Fibroblast of lung (primary cell): ENCODE measurements around the gene EVI5. TPM values are rescaled to one million over a fixed set of nuclear protein-coding genes. Genes with fewer than 3 reads are reported as not detected.
"Not testable (repeated sequence)": the region's sequence is repeated elsewhere in the genome, so short reads cannot be mapped to it uniquely, and the experiment has no call there.

Experiments
- DNase-seq, 2 donors: peaks; one replicate each; pipeline versions ENCODE4 v3.0.0 to v3.0.0-alpha.2; 2010; ENCODE audit warnings: low read depth in 2 of 2
- H2AFZ ChIP-seq: 2 replicates; pipeline ENCODE4 v1.5.1; 2012; ENCODE audit warnings: low read length, control low read depth, inconsistent platforms
- H3K27ac ChIP-seq: 2 replicates; pipeline ENCODE4 v1.5.1; 2011; ENCODE audit warnings: low read length, control low read depth; ENCODE audit not compliant: insufficient read depth
- H3K27me3 ChIP-seq: 2 replicates; pipeline ENCODE4 v1.5.1; 2011; ENCODE audit warnings: mild to moderate bottlenecking, low read length; ENCODE audit not compliant: control insufficient read depth, insufficient read depth
- H3K36me3 ChIP-seq: 2 replicates; pipeline ENCODE4 v1.5.1; 2011; ENCODE audit warnings: low read length; ENCODE audit not compliant: control insufficient read depth, insufficient read depth
- H3K4me1 ChIP-seq: 2 replicates; pipeline ENCODE4 v1.5.1; 2011; ENCODE audit warnings: low read length; ENCODE audit not compliant: control insufficient read depth, insufficient read depth; ENCODE audit errors: extremely low read depth
- H3K4me2 ChIP-seq: 2 replicates; pipeline ENCODE4 v1.5.1; 2011; ENCODE audit warnings: low read length, control low read depth; ENCODE audit not compliant: insufficient read depth; ENCODE audit errors: extremely low read depth
- H3K4me3 ChIP-seq, 4 experiments: fragments of 200-600 bp in 1 of 4; sonication (generic) in 1 of 4; replicated peaks in 1 of 4; 2 replicates each; pipeline ENCODE4 v1.5.1; 2011 to 2016; ENCODE audit warnings: low read length in 4 of 4, low read depth in 3 of 4, mild to moderate bottlenecking in 3 of 4, control low read depth in 2 of 4, inconsistent platforms in 1 of 4, mixed read lengths in 1 of 4; ENCODE audit not compliant: insufficient read depth in 1 of 4; ENCODE audit errors: control extremely low read depth in 1 of 4
- H3K79me2 ChIP-seq: 2 replicates; pipeline ENCODE4 v1.5.1; 2012; ENCODE audit warnings: mild to moderate bottlenecking, low read length, inconsistent platforms; ENCODE audit not compliant: control insufficient read depth, insufficient read depth
- H3K9ac ChIP-seq: 2 replicates; pipeline ENCODE4 v1.5.1; 2011; ENCODE audit warnings: mild to moderate bottlenecking, low read length, control low read depth; ENCODE audit not compliant: insufficient read depth
- H3K9me3 ChIP-seq: 2 replicates; pipeline ENCODE4 v1.5.1; 2012; ENCODE audit warnings: low read depth, low read length; ENCODE audit not compliant: control insufficient read depth, insufficient read depth
- H4K20me1 ChIP-seq: 2 replicates; pipeline ENCODE4 v1.5.1; 2011; ENCODE audit warnings: low read length; ENCODE audit not compliant: control insufficient read depth, insufficient read depth; ENCODE audit errors: extremely low read depth
- CTCF ChIP-seq, 2 donors: IDR thresholded peaks in 1 of 2; conservative IDR thresholded peaks in 1 of 2; 1 replicate in 1 of 2; 2 replicates in 1 of 2; pipeline ENCODE4 v1.5.1; 2011 to 2012; ENCODE audit warnings: low read length in 2 of 2, control low read depth in 1 of 2, inconsistent platforms in 1 of 2, low read depth in 1 of 2, mild to moderate bottlenecking in 1 of 2
- EZH2 ChIP-seq: IDR thresholded peaks from 2 replicates; pipeline ENCODE4 v1.5.1; 2012; ENCODE audit warnings: low read length, control low read depth, mild to moderate bottlenecking; ENCODE audit errors: missing control alignments
- polyA plus RNA-seq, 2 donors: library from polyadenylated mRNA; depleted of rRNA in 1 of 2; stranded (reverse) in 1 of 2; unstranded in 1 of 2; fragments of >200 nt; gene quantifications; 2 replicates each; pipeline ENCODE4 v1.2.1, GENCODE V29; 2011 to 2012; ENCODE audit warnings: missing spikeins in 1 of 2
- total RNA-seq: library from RNA; depleted of rRNA; stranded (reverse); fragments of >200 nt; gene quantifications from 2 replicates; pipeline ENCODE4 v1.2.1, GENCODE V29; 2014

The EVI5 gene
- total and polyA plus RNA-seq, 2 donors (not counting 1 experiment from before 2014, with no cell fraction given) = 32.5 to 48.1 TPM

- H3K27ac ChIP-seq = no peak overlapping the region
- no peaks in the 10 kb centered on the region for H3K27me3 ChIP-seq
- DNase-seq = no peak
- H3K4me3 ChIP-seq = no peak overlapping the region
- H3K79me2 ChIP-seq = no peaks in the 10 kb centered on the region
- no peak overlapping the region for H2AFZ ChIP-seq
- no peak overlapping the region for H3K4me2 ChIP-seq
- peaks cover 5% of the 10 kb centered on the region for H3K4me1 ChIP-seq
- no peak for TF ChIP-seq CTCF (conservative IDR thresholded peaks at IDR 0.05 in 1 of 2, IDR thresholded peaks at IDR 0.05 in 1 of 2; ENCODE audit: low read depth in 1 of 2, low read length in 2 of 2)
- no peak for TF ChIP-seq EZH2
- H3K9ac ChIP-seq = no peak overlapping the region
- H4K20me1 ChIP-seq = no peaks in the 10 kb centered on the region
- H3K9me3 ChIP-seq = no peaks in the 10 kb centered on the region
- H3K36me3 ChIP-seq = no peaks in the 10 kb centered on the region
Observed at GRCh38 chr1:92587445-92587844, 197.5 kb downstream of the EVI5 start.

DNA sequence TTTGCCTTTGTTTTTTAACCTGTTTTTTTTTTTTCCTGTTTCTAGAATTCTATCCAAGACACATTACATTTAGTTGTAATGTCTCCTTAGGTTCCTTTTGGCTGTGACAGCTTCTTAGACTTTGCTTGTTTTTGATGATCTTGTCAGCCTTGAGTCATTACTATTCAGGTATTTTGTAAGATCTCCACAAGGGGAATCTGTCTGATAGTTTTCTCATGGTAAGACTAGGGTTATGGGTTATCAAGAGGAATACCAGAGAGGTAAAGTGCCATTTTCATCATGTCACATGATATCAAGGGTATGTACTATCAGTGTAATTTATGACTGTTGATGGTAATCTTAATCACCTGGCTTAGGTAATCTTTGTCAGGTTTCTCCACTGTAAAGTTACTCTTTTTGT is 199.1 kb downstream of the EVI5 start:
- no peaks in the 10 kb centered on the region for H4K20me1 ChIP-seq
- no peaks in the 10 kb centered on the region for H3K79me2 ChIP-seq
- H3K9me3 ChIP-seq = no peaks in the 10 kb centered on the region
- H3K9ac ChIP-seq = no peak overlapping the region
- no peaks in the 10 kb centered on the region for H3K27me3 ChIP-seq
- no peak overlapping the region for H3K4me3 ChIP-seq
- no peak overlapping the region for H3K4me2 ChIP-seq
- no peak for DNase-seq
- H3K4me1 ChIP-seq = peaks cover 5% of the 10 kb centered on the region
- no peak overlapping the region for H3K27ac ChIP-seq
- H3K36me3 ChIP-seq = no peaks in the 10 kb centered on the region
- TF ChIP-seq EZH2 (no peak), CTCF (conservative IDR thresholded peaks at IDR 0.05 in 1 of 2, IDR thresholded peaks at IDR 0.05 in 1 of 2; ENCODE audit: low read depth in 1 of 2, low read length in 2 of 2) (no peak)
- H2AFZ ChIP-seq = no peak overlapping the region

- not testable (repeated sequence) for H3K4me2 ChIP-seq, H3K4me3 ChIP-seq, H2AFZ ChIP-seq, H3K79me2 ChIP-seq, H3K27me3 ChIP-seq, H3K9me3 ChIP-seq, H3K27ac ChIP-seq, H3K36me3 ChIP-seq, DNase-seq, H4K20me1 ChIP-seq, H3K9ac ChIP-seq, H3K4me1 ChIP-seq
Observed at GRCh38 chr1:92584810-92585209, 200.1 kb downstream of the EVI5 start.
